WTC11 (cell line): ENCODE results near the gene CYP8B1. TPM values are rescaled to one million over a fixed set of nuclear protein-coding genes. Genes with fewer than 3 reads are reported as not detected.

Experiments used
- ATAC-seq: fragments of 200-7000 bp; cut with Tn5 transposase; 2 replicates; pipeline ENCODE4 v1.10.0; 2021; ENCODE audit warnings: mild to moderate bottlenecking, moderate library complexity
- CTCF ChIA-PET: fragments of 300-600 bp; sonication (Branson Sonifier 250); formaldehyde crosslinking; loops from one replicate; lab custom pipeline; 2021; ENCODE audit warnings: antibody characterized with exemption; lab: Charles Lee
- POLR2A ChIA-PET: fragments of 350-600 bp; sonication (Branson Sonifier 250); formaldehyde crosslinking; loops from one replicate; lab custom pipeline; 2021; ENCODE audit warnings: antibody characterized with exemption; lab: Charles Lee
- DNase-seq: peaks from one replicate; pipeline ENCODE4 v3.0.0; 2021; ENCODE audit warnings: low spot score
- H3K27ac Mint-ChIP-seq: 2 replicates; pipeline ENCODE4 v1.8.0; 2021; ENCODE audit warnings: mixed read lengths
- H3K27me3 Mint-ChIP-seq: 2 replicates; pipeline ENCODE4 v1.8.0; 2021; ENCODE audit warnings: low read depth, mild to moderate bottlenecking, moderate library complexity, mixed read lengths
- H3K36me3 Mint-ChIP-seq: 2 replicates; pipeline ENCODE4 v1.8.0; 2021; ENCODE audit warnings: mixed read lengths
- H3K4me1 Mint-ChIP-seq: 2 replicates; pipeline ENCODE4 v1.8.0; 2022; ENCODE audit warnings: mixed read lengths
- H3K4me3 Mint-ChIP-seq: 2 replicates; pipeline ENCODE4 v1.8.0; 2021; ENCODE audit warnings: mild to moderate bottlenecking, moderate library complexity, mixed read lengths
- H3K9me3 Mint-ChIP-seq: 2 replicates; pipeline ENCODE4 v1.8.0; 2021; ENCODE audit warnings: mixed read lengths
- CREM ChIP-seq: sonication (generic); formaldehyde crosslinking; IDR thresholded peaks from 2 replicates; pipeline ENCODE4 v1.8.1; 2022; ENCODE audit warnings: mild to moderate bottlenecking, missing genetic modification reagents, moderate library complexity
- GABPB1 ChIP-seq: sonication (generic); formaldehyde crosslinking; IDR thresholded peaks from 2 replicates; pipeline ENCODE4 v1.8.1; 2023; ENCODE audit warnings: mild to moderate bottlenecking, missing genetic modification reagents
- GRHL2 ChIP-seq: fragments of 250-450 bp; sonication (Bioruptor Pico); IDR thresholded peaks from 2 replicates; pipeline ENCODE4 v1.8.0; 2022; ENCODE audit warnings: mild to moderate bottlenecking, moderate library complexity; ENCODE audit not compliant: insufficient replicate concordance, severe bottlenecking
- KAT7 ChIP-seq: sonication (generic); formaldehyde crosslinking; IDR thresholded peaks from 2 replicates; pipeline ENCODE4 v1.8.1; 2023; ENCODE audit warnings: missing genetic modification reagents, mild to moderate bottlenecking, borderline replicate concordance
- MXD4 ChIP-seq: fragments of 250-450 bp; sonication (Bioruptor Pico); IDR thresholded peaks from 2 replicates; pipeline ENCODE4 v1.8.0; 2021; ENCODE audit warnings: mild to moderate bottlenecking, moderate library complexity, borderline replicate concordance
- MYBL2 ChIP-seq: sonication (generic); formaldehyde crosslinking; IDR thresholded peaks from 2 replicates; pipeline ENCODE4 v1.8.1; 2023; ENCODE audit warnings: mild to moderate bottlenecking, moderate library complexity, missing genetic modification reagents
- NFYB ChIP-seq: sonication (generic); formaldehyde crosslinking; conservative IDR thresholded peaks from 2 replicates; pipeline ENCODE4 v1.8.0; 2022; ENCODE audit warnings: low read depth, missing genetic modification reagents
- NR1H2 ChIP-seq: sonication (generic); formaldehyde crosslinking; IDR thresholded peaks from 2 replicates; pipeline ENCODE4 v1.9.0; 2021; ENCODE audit warnings: mild to moderate bottlenecking, moderate library complexity, missing genetic modification reagents
- OVOL2 ChIP-seq: fragments of 250-450 bp; sonication (Bioruptor Pico); IDR thresholded peaks from 2 replicates; pipeline ENCODE4 v1.9.0; 2021; ENCODE audit warnings: mild to moderate bottlenecking, borderline replicate concordance
- PRRX2 ChIP-seq: fragments of 250-450 bp; sonication (Bioruptor Pico); IDR thresholded peaks from 2 replicates; pipeline ENCODE4 v1.8.0; 2021; ENCODE audit warnings: mild to moderate bottlenecking
- SMAD4 ChIP-seq: sonication (generic); formaldehyde crosslinking; IDR thresholded peaks from 2 replicates; pipeline ENCODE4 v1.8.0; 2022; ENCODE audit warnings: mild to moderate bottlenecking, missing genetic modification reagents
- TCF7 ChIP-seq: sonication (generic); formaldehyde crosslinking; IDR thresholded peaks from 2 replicates; pipeline ENCODE4 v1.8.0; 2022; ENCODE audit warnings: mild to moderate bottlenecking, low read depth, missing genetic modification reagents, moderate library complexity
- ZNF232 ChIP-seq: sonication (generic); formaldehyde crosslinking; IDR thresholded peaks from 2 replicates; pipeline ENCODE4 v1.8.0; 2022; ENCODE audit warnings: mild to moderate bottlenecking, missing genetic modification reagents
- total RNA-seq: library from RNA; stranded (reverse); gene quantifications from 3 replicates; pipeline ENCODE4 v1.2.3, GENCODE V29; 2021
- TF ChIP-seq, protein P1 (sequence below): sonication (generic); formaldehyde crosslinking; IDR thresholded peaks from 2 replicates; pipeline ENCODE4 v1.8.1; 2023; ENCODE audit warnings: mild to moderate bottlenecking, missing genetic modification reagents, moderate library complexity
- TF ChIP-seq, protein P2 (sequence below): sonication (generic); formaldehyde crosslinking; IDR thresholded peaks from 2 replicates; pipeline ENCODE4 v1.8.0; 2023; ENCODE audit warnings: missing genetic modification reagents
- TF ChIP-seq, protein P3 (sequence below): sonication (generic); formaldehyde crosslinking; conservative IDR thresholded peaks from 2 replicates; pipeline ENCODE4 v1.8.1; 2023; ENCODE audit warnings: mild to moderate bottlenecking, low read depth, missing genetic modification reagents, moderate library complexity
- TF ChIP-seq, protein P4 (sequence below): sonication (generic); formaldehyde crosslinking; IDR thresholded peaks from 2 replicates; pipeline ENCODE4 v1.8.1; 2022; ENCODE audit warnings: mild to moderate bottlenecking, missing genetic modification reagents, moderate library complexity, borderline replicate concordance

CYP8B1 gene
- total RNA-seq, 1 experiment from 2014 or later = 0.13 TPM

DNA sequence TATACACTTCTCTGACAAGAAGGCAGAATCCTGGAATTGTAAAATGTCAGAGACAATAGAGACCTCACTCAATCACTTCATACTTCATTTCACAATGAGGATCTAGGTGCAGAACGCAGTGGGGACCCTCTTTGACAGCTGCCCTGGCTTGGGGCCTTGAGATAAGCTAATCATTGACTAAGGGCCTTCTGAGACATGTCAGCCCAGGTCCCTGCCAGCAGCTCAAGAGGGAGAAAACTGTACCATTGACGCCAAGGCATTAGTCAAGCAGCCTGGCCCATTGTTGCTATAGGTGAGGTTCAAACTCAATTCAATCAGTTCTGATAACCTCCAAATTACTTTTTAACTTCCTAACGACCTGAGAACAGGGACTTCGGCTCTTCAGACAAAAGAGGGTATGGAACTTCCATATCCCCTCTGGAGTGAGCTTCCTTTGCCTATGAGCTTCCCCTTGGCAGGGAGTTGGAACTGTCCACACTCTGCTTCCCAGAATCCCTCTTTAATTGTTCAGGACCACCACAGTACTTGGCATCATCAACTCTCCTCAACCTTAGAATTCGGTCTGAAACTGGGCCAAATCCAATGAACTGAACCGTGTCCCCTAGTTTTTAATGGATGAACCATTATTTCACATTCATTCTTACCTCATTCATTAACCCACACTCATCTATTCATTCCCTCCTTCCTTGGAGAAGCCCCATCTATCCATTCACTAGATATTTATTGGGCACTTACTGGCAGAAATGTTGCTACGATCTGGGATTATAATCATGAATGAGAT lies 1.5 kb upstream of the CYP8B1 start:
- no peak for ATAC-seq
- H3K36me3 Mint-ChIP-seq = no peaks in the 10 kb centered on the region
- H3K9me3 Mint-ChIP-seq = no peaks in the 10 kb centered on the region
- peaks cover 19% of the 10 kb centered on the region for H3K4me1 Mint-ChIP-seq
- TF ChIP-seq GABPB1 (no peak), CREM (CRISPR knock-in tag) (no peak), SMAD4 (CRISPR knock-in tag) (no peak), NR1H2 (CRISPR knock-in tag) (no peak), NFYB (CRISPR knock-in tag) (no peak), ZNF232 (CRISPR knock-in tag) (no peak)
- TF ChIP-seq, protein P1, sequence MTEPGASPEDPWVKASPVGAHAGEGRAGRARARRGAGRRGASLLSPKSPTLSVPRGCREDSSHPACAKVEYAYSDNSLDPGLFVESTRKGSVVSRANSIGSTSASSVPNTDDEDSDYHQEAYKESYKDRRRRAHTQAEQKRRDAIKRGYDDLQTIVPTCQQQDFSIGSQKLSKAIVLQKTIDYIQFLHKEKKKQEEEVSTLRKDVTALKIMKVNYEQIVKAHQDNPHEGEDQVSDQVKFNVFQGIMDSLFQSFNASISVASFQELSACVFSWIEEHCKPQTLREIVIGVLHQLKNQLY (CRISPR knock-in tag) = no peak
- TF ChIP-seq, protein P2, sequence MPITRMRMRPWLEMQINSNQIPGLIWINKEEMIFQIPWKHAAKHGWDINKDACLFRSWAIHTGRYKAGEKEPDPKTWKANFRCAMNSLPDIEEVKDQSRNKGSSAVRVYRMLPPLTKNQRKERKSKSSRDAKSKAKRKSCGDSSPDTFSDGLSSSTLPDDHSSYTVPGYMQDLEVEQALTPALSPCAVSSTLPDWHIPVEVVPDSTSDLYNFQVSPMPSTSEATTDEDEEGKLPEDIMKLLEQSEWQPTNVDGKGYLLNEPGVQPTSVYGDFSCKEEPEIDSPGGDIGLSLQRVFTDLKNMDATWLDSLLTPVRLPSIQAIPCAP = no peak
- TF ChIP-seq, protein P3, sequence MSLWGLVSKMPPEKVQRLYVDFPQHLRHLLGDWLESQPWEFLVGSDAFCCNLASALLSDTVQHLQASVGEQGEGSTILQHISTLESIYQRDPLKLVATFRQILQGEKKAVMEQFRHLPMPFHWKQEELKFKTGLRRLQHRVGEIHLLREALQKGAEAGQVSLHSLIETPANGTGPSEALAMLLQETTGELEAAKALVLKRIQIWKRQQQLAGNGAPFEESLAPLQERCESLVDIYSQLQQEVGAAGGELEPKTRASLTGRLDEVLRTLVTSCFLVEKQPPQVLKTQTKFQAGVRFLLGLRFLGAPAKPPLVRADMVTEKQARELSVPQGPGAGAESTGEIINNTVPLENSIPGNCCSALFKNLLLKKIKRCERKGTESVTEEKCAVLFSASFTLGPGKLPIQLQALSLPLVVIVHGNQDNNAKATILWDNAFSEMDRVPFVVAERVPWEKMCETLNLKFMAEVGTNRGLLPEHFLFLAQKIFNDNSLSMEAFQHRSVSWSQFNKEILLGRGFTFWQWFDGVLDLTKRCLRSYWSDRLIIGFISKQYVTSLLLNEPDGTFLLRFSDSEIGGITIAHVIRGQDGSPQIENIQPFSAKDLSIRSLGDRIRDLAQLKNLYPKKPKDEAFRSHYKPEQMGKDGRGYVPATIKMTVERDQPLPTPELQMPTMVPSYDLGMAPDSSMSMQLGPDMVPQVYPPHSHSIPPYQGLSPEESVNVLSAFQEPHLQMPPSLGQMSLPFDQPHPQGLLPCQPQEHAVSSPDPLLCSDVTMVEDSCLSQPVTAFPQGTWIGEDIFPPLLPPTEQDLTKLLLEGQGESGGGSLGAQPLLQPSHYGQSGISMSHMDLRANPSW = no peak
- TF ChIP-seq, all 79 proteins: peak for 0
- DNase-seq = no peak
- ChIA-PET POLR2A (no interaction called here), CTCF (no interaction called here)
- H3K27ac Mint-ChIP-seq = no peak overlapping the region
- H3K4me3 Mint-ChIP-seq = no peak overlapping the region
- peaks cover 3% of the 10 kb centered on the region for H3K27me3 Mint-ChIP-seq

DNA sequence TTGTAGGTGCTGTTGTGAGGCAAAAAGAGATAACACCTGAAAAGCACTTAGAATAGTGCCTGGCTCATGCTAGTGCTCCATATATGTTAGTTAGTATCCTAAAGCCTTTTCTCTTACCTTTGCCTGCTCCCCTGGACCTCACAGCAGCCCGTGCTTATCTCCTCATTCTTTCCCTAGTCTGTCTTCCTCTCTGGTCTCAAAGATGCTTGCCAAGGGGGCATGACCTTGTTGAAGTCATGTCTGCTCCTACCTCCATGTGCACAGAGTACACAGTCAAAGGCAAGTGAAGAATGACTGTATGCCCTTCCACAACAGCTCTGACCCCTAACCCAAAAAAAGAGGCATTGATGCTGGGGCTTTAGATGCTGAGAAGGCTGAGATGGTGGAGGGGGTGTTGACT lies 722 bp upstream of the CYP8B1 start:
- ChIA-PET POLR2A (no interaction called here), CTCF (no interaction called here)
- no peak for TF ChIP-seq NFYB (CRISPR knock-in tag)
- no peak for ATAC-seq
- Mint-ChIP-seq H3K9me3 (no peaks in the 10 kb centered on the region), H3K36me3 (no peaks in the 10 kb centered on the region), H3K27ac (no peak overlapping the region), H3K27me3 (no peaks in the 10 kb centered on the region; the same call in 1 of the 2 replicates), H3K4me1 (peaks cover 13% of the 10 kb centered on the region), H3K4me3 (no peak overlapping the region)
- no peak for DNase-seq

DNA sequence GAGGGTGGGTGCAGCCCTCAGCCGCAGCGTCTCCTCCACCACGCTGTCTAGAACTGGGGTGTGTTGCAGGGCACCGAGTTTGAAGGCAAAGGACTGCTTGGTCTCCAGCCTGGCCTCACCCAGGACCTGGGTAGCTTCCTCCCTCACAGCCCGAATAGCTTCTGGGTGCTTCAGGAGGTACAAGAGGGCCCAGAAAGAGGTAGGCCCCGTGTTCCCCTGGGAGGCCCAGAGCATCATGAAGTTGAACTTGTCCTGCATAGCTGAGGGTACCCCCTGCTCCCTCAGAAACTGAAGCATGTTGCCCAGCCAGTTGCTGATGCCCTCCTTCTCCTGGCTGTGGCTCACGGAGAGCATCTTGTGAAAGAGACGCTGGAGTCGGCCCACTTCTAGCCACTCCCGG lies 930 bp downstream of the CYP8B1 start:
- peaks cover 5% of the 10 kb centered on the region for H3K4me1 Mint-ChIP-seq
- ATAC-seq = no peak
- TF ChIP-seq TCF7 (no peak), PRRX2 (CRISPR knock-in tag) (no peak), MXD4 (CRISPR knock-in tag) (no peak), MYBL2 (CRISPR knock-in tag) (no peak), GRHL2 (CRISPR knock-in tag) (no peak), NR1H2 (CRISPR knock-in tag) (no peak), OVOL2 (CRISPR knock-in tag) (no peak), KAT7 (CRISPR knock-in tag) (no peak), SMAD4 (CRISPR knock-in tag) (no peak)
- TF ChIP-seq, protein P4, sequence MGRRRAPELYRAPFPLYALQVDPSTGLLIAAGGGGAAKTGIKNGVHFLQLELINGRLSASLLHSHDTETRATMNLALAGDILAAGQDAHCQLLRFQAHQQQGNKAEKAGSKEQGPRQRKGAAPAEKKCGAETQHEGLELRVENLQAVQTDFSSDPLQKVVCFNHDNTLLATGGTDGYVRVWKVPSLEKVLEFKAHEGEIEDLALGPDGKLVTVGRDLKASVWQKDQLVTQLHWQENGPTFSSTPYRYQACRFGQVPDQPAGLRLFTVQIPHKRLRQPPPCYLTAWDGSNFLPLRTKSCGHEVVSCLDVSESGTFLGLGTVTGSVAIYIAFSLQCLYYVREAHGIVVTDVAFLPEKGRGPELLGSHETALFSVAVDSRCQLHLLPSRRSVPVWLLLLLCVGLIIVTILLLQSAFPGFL (CRISPR knock-in tag) = no peak
- TF ChIP-seq, protein P3 = no peak
- H3K9me3 Mint-ChIP-seq = no peaks in the 10 kb centered on the region
- CTCF ChIA-PET = no interaction called here
- POLR2A ChIA-PET = no interaction called here
- no peaks in the 10 kb centered on the region; the same call in 1 of the 2 replicates for H3K27me3 Mint-ChIP-seq
- H3K4me3 Mint-ChIP-seq = no peak overlapping the region
- H3K36me3 Mint-ChIP-seq = no peaks in the 10 kb centered on the region
- no peak overlapping the region for H3K27ac Mint-ChIP-seq
- no peak for DNase-seq
